Adipose tissue (tissue), 3 donors: ENCODE results near the gene STXBP6. TPM values are rescaled to one million over a fixed set of nuclear protein-coding genes. Genes with fewer than 3 reads are reported as not detected.

Source experiments
- H3K27ac ChIP-seq: one replicate; pipeline ENCODE4 v1.5.1; 2013; ENCODE audit warnings: low read depth, low read length
- WGBS, 3 donors: extraction: QIAGEN DNeasy Blood & Tissue Kit; methylation state at CpG; one replicate each; pipeline ENCODE4 v1.1.7; 2013; 5-methylcytosine and 5-hydroxymethylcytosine counted together
- polyA plus RNA-seq, 3 donors: library from polyadenylated mRNA; stranded (reverse); fragments of 200-250 nt; gene quantifications; one replicate each; pipeline ENCODE4 v1.2.3, GENCODE V29; 2013
- donor health status: healthy with polysubstance abuse.
- donor health status: Bipolar disorder and iron deficiency.
- donor health status: healthy.

Gene STXBP6
- polyA plus RNA-seq, 3 donors: 3.3 to 31.2 (median 11.4) TPM

- H3K27ac ChIP-seq: no peak overlapping the region
- WGBS, 3 donors: 74 to 95% (median 84%) methylated on average over 3 of the region's 3 CpGs
Observed at GRCh38 chr14:24887623-24888304, 162.2 kb downstream of the STXBP6 start.

DNA sequence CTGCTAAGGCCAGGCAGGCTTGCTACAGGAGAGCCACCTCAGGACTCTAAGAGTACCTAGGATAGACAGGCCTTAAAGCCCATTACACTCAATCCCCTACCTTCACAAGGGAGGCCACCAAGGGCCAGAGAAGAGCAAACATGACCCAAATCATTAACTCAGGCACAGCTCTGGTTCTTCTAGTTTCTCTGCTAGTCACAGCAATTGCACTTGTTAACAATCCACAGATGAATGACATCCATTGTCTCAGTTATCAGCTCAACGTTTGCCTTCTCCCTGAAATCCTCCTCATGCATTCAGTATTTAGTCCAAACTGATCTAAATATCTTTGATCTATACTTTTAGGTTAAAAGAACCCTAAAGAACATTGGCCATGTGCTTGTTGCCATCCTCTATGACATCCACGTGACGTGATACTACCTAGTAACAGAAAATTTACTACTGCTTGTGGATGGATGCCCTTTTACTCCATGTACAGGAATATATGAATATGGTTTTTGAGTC, 164.5 kb downstream of the STXBP6 start:
- WGBS, 3 donors: 71 to 92% (median 86%) methylated on average over 3 of the region's 3 CpGs
- no peak overlapping the region for H3K27ac ChIP-seq

DNA sequence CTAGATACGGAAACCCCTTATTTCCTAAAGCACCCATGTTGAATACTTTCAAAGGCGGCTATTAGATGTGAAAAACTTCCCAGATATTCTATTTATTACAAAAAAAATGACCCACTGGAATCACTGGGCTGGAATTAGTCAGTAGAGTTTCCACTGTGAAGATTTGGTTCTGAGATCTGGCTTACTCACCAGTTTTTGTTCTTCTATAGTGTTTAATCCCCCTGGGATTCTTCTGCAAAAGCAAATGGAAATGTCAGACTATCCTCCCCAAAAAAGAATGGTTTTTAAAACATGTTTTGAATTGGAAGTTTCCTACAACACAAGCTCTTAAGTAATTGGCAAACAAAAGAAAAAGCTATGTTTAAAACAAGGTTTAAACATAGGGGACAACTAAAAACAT, 166.4 kb downstream of the STXBP6 start:
- no peak overlapping the region for H3K27ac ChIP-seq
- WGBS, 3 donors: 67 to 99% (median 69%) methylated on average over 2 of the region's 2 CpGs

DNA sequence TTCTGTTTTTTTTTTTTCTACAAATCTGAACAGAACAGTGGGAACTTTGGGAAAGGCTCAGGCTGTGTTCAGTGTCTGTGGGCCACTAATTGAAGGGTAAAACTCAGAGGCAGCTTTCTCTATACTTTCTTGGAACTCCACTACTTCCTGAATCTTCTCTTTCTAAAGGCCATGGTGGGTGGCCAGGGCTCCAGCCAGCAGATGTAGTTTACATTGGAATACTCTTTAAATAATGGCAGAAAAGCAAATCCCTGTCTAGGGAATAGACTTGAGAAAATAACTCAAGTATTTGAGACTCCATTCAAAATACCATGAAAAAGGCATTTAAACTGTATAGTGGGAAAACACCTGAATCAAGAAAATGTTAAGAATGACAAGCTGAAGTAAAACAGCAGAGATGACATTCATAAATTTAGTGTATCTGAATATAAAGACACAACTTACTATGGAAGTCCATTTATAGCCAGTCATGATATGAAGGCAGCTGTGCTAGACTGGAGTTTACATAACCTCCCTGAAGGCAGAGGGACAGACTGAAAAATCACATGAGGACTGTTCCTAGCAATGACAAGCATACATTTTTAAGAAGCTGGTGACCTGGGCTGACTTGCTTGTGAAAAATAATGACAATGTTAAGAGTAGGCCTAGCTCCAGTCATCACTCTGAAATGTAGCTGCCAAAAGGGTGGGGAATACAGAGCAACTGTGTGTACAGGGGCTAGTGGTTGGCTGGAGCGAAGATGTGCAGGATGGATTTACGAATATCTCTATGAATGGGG, 168.6 kb downstream of the STXBP6 start:
- H3K27ac ChIP-seq: no peak overlapping the region
- 95 to 97% (median 96%) methylated on average over 2 of the region's 2 CpGs for WGBS, 3 donors

DNA sequence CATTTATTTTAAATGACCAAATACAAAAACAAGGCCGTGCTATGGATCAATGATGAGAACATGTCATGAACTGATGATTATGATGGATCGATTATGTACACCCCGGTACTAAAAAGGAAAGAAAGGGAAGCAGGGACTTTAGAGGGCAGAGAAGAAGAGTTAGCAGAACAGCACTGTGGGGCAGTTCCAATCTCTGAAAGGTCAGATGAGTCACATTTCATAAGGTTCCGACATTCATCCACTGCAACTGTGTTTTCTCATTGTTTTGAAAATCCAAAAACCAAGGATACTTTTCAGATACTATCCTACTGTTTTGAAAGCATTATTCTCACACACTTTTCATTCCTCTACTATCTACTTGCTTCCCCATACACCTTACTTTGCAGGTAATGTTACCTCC, 169.3 kb downstream of the STXBP6 start:
- 59 to 81% (median 75%) methylated on average over 4 of the region's 4 CpGs for WGBS, 3 donors
- no peak overlapping the region for H3K27ac ChIP-seq

DNA sequence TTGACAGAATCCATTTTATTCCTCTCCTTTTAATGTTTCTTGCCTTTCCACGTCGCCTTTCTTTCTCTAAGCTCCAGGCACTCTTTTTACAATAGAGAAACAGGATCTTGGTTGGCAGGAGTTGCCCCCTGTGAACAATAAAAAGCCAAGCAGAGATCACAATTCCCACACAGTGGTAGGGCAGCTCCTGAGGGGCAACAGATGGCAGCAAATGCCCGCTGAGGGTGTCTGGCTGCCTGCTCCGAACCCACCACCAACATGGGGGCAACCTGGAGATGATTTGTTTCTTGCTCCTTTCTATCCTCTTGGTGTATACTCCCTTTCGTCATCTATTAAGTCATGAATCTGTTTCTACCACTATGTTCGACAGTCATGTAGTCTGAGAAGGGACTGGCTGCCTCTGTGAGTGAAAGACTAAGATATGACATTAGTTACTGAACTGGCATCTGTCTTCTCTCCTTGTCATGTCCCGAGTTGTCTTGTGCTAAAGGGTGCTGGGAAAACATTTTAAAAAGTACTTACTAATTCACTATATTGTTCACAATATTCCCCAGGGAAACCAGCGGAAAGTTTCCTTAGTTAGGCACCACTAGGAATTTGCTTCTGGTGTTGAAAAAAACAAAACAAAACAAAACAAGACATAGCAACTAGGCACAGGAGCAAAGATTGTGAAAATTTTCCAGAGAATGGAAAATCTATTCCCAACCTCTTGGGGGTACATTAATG, 170.1 kb downstream of the STXBP6 start:
- no peak overlapping the region for H3K27ac ChIP-seq
- 67 to 91% (median 74%) methylated on average over 8 of the region's 8 CpGs for WGBS, 3 donors

DNA sequence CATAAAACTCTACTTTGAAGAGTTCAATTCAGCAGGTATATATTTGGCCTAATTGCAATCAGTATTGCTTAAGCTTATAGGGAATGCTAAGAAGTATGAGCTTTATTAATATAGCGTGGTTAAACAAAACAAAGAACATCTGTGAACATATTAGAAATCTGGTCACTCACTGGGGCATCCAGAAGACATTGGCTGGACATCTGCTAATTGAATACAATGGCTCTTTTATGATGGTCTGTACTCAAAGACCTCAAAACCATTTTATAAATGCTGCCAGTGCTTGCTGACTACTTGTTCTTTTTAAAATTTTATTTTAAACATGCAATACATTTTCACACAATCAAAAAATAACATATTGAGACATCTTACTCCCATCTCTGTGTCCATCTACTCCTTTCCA, 173.0 kb downstream of the STXBP6 start:
- H3K27ac ChIP-seq: no peak overlapping the region

GRCh38 chr14:24875991-24876878, 173.7 kb downstream of the STXBP6 start:
- WGBS, 3 donors: 39 to 55% (median 48%) methylated on average over 4 of the region's 4 CpGs
- H3K27ac ChIP-seq: no peak overlapping the region

More for the DNA sequence above, 173.0 kb downstream of the STXBP6 start:
- WGBS, 3 donors: 36 to 84% (median 81%) methylated on average over 1 of the region's 1 CpG

- 69 to 90% (median 70%) methylated on average over 4 of the region's 4 CpGs for WGBS, 3 donors
- no peak overlapping the region for H3K27ac ChIP-seq
Observed at GRCh38 chr14:24875203-24875838, 174.6 kb downstream of the STXBP6 start.

GRCh38 chr14:24874514-24875202, 175.3 kb downstream of the STXBP6 start:
- WGBS, 3 donors: 86 to 89% (median 89%) methylated on average over 8 of the region's 8 CpGs
- no peak overlapping the region for H3K27ac ChIP-seq

- no peak overlapping the region for H3K27ac ChIP-seq
- 52 to 88% (median 54%) methylated on average over 5 of the region's 5 CpGs for WGBS, 3 donors
Observed at GRCh38 chr14:24873551-24873950, 176.4 kb downstream of the STXBP6 start.

GRCh38 chr14:24870949-24871701, 178.8 kb downstream of the STXBP6 start:
- H3K27ac ChIP-seq: no peak overlapping the region
- 76 to 92% (median 77%) methylated on average over 4 of the region's 4 CpGs for WGBS, 3 donors

- WGBS, 3 donors: 98 to 100% (median 100%) methylated on average over 2 of the region's 2 CpGs
- H3K27ac ChIP-seq: no peak overlapping the region
Observed at GRCh38 chr14:24868389-24868788, 181.6 kb downstream of the STXBP6 start.

DNA sequence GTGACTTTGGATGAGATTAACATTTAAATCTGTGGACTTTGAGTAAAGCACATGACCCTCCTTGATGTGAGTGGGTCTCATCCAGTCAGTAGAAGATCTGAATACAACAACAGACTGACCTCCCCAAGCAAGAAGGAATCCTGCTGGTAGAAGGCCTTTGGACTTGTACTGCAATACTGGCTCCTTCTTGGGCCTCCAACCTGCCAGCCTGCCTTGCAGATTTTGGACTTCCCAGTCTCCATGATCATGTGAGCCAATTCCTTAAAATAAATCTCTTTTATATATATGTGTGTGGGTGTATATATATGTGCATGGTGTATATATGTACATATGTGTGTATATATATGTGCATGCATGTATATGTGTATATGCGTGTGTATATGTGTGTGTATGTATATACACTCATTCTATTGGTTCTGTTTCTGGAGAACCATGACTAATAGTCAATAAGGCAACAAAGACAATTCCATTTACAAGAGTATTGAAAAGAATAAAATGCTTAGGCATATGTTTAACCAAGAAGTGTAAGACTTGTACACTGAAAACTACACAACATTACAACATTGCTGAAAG, 183.8 kb downstream of the STXBP6 start:
- 95 to 100% (median 98%) methylated on average over 1 of the region's 1 CpG for WGBS, 3 donors
- H3K27ac ChIP-seq: no peak overlapping the region

DNA sequence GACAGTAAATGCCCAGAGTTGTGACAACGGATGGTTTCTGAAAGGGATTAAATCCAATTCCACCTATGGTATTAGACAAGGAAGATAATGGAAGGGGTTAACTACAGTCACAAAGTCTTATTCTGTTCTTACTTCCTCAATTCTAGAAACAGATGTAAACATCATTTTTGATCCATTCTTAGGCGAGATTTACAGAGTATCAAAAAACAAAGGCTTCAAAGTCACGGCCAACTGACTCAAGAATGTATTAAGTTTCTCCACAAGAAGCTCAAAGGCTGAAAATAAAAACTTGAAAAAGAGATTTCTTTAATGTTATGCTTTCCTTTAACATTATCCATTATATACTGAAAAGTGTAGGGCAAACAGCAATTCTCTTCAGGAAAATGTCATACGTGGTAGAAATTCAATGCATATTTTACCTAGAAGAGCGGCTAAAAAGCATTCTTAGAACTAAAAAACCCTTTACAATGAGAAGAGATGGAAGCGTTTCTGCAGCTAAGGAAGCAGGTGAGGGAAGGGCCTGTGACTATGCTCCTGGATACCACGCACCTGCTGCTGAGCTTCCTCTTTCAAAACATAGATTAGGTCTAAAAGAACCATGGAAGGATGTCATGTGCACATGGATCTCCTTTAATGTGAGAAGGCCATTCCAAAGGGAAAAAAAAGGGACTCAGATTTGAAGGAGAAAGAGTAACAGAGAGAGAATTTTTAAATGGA, 185.8 kb downstream of the STXBP6 start:
- 66 to 73% (median 67%) methylated on average over 7 of the region's 7 CpGs for WGBS, 3 donors
- H3K27ac ChIP-seq: no peak overlapping the region
